Measurements from ENCODE around the gene BTBD1.

Gene BTBD1

GRCh38 chr15:82985688-82986441, 81.2 kb downstream of the BTBD1 start, which contains the start of gene RAMAC:
TSS of gene RAMAC (plus strand) at chr15:82986210. CDS start at chr15:82989019, 2,809 bp downstream.
- DNase-seq, result peak; percentile 94

- no peak for DNase-seq
Measured at GRCh38 chr15:82980981-82981380, 86.1 kb downstream of the BTBD1 start.

- DNase-seq, result no peak
Measured at GRCh38 chr15:82979726-82980125, 87.3 kb downstream of the BTBD1 start.

- DNase-seq, result no peak
Measured at GRCh38 chr15:82978438-82978837, 88.6 kb downstream of the BTBD1 start.

- DNase-seq, result no peak
Measured at GRCh38 chr15:82977076-82977475, 90.0 kb downstream of the BTBD1 start.

DNA sequence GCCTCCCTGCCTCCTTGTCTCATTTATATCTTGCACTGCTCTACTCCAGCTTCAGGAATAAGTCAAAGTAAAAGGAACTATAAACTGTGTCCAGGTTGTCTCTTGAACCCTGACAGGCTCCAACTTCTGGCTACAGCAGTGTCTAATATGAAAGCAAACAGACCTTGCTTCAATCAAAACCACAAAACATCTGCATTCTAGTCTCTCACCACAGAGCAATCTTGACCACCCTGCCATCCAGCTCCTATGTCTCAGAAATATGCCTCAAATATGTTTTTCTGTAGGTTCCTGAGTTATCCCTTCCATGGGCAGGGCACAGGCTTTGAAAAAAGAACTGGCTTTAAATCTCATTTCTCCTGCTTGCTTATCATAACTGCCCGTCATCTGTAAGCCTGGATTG, 94.1 kb downstream of the BTBD1 start:
- DNase-seq, result no peak

DNA sequence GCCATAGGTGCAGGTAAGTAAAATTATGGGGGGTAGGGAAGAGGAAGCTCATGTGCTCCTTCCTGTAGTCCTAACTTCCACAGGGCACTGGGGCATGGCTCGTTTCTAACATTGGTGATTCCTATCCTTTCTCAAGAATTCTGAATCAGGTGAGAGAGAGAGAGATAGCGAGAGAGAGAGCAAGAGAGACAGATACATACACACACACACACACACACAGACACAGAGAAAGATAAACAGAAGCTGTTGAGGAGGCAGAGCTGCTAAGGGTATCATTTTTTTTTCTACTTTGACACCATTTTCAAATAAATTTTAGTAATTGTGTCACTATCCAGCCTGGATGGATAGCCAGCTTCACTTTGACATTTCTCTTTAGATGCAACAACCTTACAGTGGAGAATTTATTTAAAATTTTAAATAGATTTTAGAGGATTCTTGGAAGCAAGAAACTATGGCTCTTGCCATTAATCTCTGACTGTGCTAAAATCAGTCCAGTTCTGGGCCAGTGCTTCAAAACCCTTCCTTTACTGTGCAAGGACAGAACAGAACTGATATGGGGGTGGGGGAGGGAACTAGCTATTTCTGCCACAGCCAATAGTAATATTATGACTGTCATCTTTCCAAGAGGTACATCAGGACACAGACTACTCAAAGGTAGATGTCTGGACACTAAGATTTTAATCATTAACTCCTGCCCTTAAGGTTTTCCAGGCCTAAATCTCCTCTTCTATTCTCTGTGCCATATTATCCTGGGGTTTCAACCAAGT, 95.7 kb downstream of the BTBD1 start:
- no peak for DNase-seq

DNA sequence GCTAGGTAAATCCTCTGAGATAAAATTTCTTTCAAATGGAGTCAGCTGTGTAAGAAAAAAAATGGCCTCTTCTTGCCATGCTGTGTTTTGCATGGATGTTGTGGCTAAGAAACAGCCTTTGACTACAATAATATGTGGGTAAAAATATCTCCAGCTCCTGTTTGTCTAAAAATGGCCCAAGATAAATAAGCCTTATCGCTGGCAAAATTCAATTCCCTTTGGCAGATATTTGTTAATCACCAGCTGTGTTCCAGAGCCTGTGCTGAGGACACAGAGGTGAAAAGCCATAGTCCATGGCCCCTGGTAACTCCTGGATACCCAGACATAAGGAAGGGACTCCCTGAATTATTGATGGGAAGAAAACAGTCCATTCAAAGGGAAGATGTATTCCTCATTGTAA, 96.4 kb downstream of the BTBD1 start:
- DNase-seq, result no peak

DNA sequence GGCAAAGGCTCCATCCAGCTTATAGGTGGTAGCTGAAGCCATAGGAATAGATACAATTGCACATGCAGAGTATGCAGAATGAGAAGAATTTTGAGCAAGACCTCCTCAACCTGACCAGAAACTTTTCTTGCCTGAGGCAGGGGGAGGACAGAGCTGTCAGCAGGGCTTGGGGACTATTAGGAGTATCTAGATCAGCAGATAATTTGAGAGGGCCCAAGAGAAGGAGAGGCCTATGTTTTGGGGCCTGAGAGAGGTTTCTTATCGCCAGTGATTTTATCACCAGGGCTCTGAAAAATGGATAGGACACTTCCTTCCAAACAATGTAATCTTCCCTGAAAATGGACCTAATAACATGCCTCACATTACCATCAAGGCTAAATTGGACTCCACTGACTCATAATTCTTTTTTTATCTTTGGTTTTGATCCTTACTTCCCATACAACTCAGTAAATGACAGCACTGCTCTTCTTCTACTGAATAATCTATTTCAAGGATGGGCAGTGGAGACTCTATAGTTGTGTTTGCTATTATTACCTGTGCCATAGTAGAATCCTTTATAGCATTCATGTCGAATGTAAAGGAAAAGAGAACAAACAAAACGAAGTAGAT, 96.9 kb downstream of the BTBD1 start:
- DNase-seq, result no peak

GRCh38 chr15:82969353-82969752, 97.7 kb downstream of the BTBD1 start:
- DNase-seq, result no peak

- DNase-seq, result no peak
Measured at GRCh38 chr15:82968066-82968465, 99.0 kb downstream of the BTBD1 start.

DNA sequence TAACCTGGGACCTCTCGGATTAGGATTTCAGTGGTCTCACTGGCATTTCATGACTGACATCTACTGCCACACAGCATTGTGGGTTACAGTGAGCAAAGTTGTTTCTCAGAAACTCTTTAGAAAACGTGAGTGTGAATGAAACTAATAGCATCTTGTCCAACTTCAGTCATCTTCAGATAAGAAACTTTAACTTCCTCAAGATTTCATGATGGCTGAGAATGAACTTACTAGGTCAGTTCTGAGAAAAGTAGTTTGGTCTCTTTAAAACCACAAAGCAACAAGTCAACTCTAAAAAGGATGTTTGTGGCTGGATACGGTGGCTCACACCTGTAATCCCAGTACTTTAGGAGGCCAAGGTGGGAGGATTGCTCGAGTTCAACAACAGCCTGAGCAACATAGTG, 100.4 kb downstream of the BTBD1 start:
- no peak for DNase-seq
